Activated naive CD4-positive, alpha-beta T cell treated with anti-CD3 and anti-CD28 coated beads for 36 hours (primary cell): ENCODE measurements around the gene MAN1A1. TPM values are rescaled to one million over a fixed set of nuclear protein-coding genes. Genes with fewer than 3 reads are reported as not detected.
"Not testable (repeated sequence)": the region's sequence is repeated elsewhere in the genome, so short reads cannot be mapped to it uniquely, and the experiment has no call there.

Experiments used
- CTCF ChIA-PET: fragments of 350-600 bp; sonication (Branson Sonifier 250); formaldehyde crosslinking; loops from one replicate; lab custom pipeline; 2021; ENCODE audit warnings: antibody characterized with exemption; lab: Charles Lee
- DNase-seq: peaks from one replicate; pipeline ENCODE4 v3.0.0-alpha.2; 2020
- H3K27ac Mint-ChIP-seq: one replicate; pipeline ENCODE4 v1.8.0; 2021; ENCODE audit warnings: mild to moderate bottlenecking, mixed read lengths
- H3K27me3 Mint-ChIP-seq: one replicate; pipeline ENCODE4 v1.8.0; 2021; ENCODE audit warnings: low read depth, mixed read lengths
- H3K36me3 Mint-ChIP-seq: one replicate; pipeline ENCODE4 v1.8.0; 2021; ENCODE audit warnings: low read depth, mixed read lengths
- H3K4me1 Mint-ChIP-seq: one replicate; pipeline ENCODE4 v1.8.0; 2021; ENCODE audit warnings: low read depth, mixed read lengths
- H3K4me3 Mint-ChIP-seq: one replicate; pipeline ENCODE4 v1.8.0; 2021; ENCODE audit warnings: mild to moderate bottlenecking, moderate library complexity, mixed read lengths
- H3K9me3 Mint-ChIP-seq: one replicate; pipeline ENCODE4 v1.8.0; 2021; ENCODE audit warnings: mixed read lengths
- intact Hi-C: fragments of 100-400 bp; cut with micrococcal nuclease; formaldehyde crosslinking; loops from one replicate; pipeline ENCODE4 v1.15.1; 2023
- total RNA-seq, 2 experiments: library from RNA; stranded (reverse); gene quantifications; one replicate each; pipeline ENCODE4 v1.2.3, GENCODE V29; 2021

Gene MAN1A1
- total RNA-seq, 2 experiments from 2014 or later, result 14.8 to 15.1 TPM

DNA sequence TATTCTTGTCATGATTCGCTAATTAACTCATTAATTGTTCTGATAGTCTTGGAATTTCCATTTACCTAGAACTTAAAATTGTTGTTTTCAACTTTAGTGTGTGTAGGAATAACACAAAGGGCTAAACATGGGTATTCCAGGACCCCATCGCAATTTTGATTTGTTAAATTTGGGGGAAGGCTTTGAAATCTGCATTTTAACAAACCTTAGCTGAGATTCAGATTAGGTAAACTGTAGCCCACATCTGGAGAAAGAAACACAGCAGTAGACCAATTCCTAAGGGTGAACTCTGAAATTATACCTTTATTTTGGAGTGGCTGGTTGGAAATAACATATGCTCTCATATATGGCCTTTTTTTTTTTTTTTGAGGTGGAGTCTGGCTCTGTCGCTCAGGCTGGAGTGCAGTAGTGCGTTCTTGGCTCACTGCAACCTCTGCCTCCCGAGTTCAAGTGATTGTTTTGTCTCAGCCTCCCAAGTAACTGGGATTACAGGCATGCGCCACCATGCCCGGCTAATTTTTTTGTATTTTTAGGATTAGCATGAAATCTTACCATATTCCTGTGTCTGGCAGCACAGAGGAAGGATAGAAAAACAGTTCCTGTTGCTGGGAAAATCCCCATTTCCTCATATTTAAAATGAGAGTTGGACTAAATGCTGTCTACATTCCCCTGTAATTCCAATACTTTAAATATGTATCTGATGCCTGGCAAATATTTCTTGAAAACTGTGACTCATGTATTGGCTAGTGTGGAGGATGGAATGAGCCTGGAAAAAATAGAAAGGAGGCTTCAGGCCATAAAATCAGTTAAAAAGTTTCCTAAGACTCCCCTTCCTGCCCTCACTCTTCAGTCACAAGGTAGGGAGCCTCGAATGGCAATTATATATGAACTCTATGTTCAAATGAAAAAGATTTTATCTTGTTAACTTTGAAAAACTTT lies 174.4 kb downstream of the MAN1A1 start:
- H3K27ac Mint-ChIP-seq, result no peak overlapping the region
- no peak overlapping the region for H3K4me3 Mint-ChIP-seq
- peaks cover 2% of the 10 kb centered on the region for H3K36me3 Mint-ChIP-seq
- H3K4me1 Mint-ChIP-seq, result peaks cover 4% of the 10 kb centered on the region
- CTCF ChIA-PET, result no interaction called here
- intact Hi-C loops, result no loop called here
- DNase-seq, result no peak
- no peaks in the 10 kb centered on the region for H3K9me3 Mint-ChIP-seq
- no peaks in the 10 kb centered on the region for H3K27me3 Mint-ChIP-seq

DNA sequence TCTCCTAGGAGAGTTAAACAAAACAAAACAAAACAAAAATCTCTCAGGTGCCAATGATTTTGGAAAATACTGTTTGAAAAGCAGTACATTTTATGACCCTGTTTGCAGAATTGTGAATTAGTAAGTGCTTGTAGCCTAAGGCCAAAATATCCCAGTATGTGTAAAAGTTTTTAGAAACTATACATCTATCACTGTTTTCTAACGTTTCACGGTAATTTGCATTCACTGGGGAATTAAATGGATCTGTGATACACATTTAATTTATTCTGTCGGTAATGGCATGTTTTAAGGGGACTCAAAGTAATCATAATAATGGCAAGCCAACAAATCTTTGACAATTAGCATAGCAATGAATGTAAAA lies 175.5 kb downstream of the MAN1A1 start:
- H3K9me3 Mint-ChIP-seq, result no peaks in the 10 kb centered on the region
- H3K4me1 Mint-ChIP-seq, result no peaks in the 10 kb centered on the region
- H3K27me3 Mint-ChIP-seq, result no peaks in the 10 kb centered on the region
- H3K27ac Mint-ChIP-seq, result no peak overlapping the region
- no peak overlapping the region for H3K4me3 Mint-ChIP-seq
- no peaks in the 10 kb centered on the region for H3K36me3 Mint-ChIP-seq
- DNase-seq, result no peak
- CTCF ChIA-PET, result interaction anchor here (1.8 kb wide), 1 partner anchor 43 kb away, joined by 5 read pairs; no protein-coding TSS in a partner anchor
- intact Hi-C loops, result no loop called here

DNA sequence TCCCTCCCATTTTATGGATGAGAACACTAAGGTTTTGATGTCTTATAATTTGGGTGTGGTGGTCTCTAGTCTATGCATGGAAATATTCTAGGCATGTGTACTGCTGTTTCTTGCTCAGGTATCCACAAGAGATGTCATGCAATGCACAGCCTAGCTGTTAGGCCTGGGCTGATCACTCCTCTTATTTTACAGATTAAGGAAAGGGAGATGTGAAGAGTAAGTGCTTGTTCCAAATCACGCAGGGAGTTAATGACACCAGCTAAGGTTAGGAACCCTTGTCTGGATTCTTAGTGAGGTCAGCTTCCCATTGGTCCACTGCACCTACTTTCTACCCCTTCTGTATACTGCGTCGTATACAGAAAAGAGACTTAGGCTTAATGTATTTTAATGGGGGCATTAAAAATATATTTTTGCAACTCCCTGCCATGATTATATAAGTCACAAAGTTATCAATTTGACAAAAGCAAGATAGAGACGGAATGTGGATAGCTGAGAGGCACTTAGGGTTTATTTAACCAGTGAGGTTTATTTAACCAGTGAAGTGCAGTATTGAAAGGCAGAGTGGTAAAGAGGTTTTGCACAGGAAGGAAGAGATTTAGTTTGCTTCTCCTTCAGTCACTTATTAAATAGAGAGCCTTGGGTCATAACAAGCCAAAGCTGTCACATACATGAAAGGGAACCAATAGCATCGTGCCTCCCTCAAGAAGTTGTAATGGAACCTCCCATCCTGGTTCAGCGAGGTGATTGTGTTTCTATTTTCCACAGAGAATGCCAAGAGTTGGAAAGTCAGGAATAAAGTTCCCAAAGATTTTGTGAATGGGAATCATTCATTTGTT lies 176.1 kb downstream of the MAN1A1 start:
- CTCF ChIA-PET, result interaction anchor here (1.8 kb wide), 1 partner anchor 42 kb away, joined by 5 read pairs; no protein-coding TSS in a partner anchor
- intact Hi-C loops, result no loop called here
- Mint-ChIP-seq H3K9me3 (no peaks in the 10 kb centered on the region), H3K27ac (no peak overlapping the region), H3K27me3 (no peaks in the 10 kb centered on the region), H3K36me3 (no peaks in the 10 kb centered on the region), H3K4me1 (no peaks in the 10 kb centered on the region), H3K4me3 (no peak overlapping the region)
- DNase-seq, result no peak

DNA sequence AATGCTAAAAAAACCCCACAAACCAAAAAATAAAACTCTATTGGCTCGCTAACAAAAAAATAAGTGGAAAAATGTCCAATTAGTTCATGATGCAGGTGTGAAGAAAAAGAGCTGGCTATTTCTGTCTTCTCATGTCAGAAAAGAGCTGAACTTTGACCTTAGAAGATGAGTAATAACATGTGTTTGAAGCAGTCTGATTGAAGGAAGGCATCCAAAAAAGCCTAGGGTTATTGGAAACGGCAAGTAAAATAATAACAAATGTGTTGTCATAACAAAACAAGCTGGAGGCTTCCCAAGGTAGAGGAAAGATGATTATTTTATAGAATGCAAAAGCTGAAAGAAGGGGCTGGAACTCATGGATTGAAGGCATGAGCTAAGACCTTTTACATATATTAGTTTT lies 176.7 kb downstream of the MAN1A1 start:
- CTCF ChIA-PET, result interaction anchor here (1.8 kb wide), 1 partner anchor 42 kb away, joined by 5 read pairs; no protein-coding TSS in a partner anchor
- DNase-seq, result no peak
- Mint-ChIP-seq H3K27me3 (no peaks in the 10 kb centered on the region), H3K27ac (no peak overlapping the region), H3K4me1 (no peaks in the 10 kb centered on the region), H3K36me3 (no peaks in the 10 kb centered on the region), H3K4me3 (no peak overlapping the region), H3K9me3 (no peaks in the 10 kb centered on the region)
- intact Hi-C loops, result no loop called here

DNA sequence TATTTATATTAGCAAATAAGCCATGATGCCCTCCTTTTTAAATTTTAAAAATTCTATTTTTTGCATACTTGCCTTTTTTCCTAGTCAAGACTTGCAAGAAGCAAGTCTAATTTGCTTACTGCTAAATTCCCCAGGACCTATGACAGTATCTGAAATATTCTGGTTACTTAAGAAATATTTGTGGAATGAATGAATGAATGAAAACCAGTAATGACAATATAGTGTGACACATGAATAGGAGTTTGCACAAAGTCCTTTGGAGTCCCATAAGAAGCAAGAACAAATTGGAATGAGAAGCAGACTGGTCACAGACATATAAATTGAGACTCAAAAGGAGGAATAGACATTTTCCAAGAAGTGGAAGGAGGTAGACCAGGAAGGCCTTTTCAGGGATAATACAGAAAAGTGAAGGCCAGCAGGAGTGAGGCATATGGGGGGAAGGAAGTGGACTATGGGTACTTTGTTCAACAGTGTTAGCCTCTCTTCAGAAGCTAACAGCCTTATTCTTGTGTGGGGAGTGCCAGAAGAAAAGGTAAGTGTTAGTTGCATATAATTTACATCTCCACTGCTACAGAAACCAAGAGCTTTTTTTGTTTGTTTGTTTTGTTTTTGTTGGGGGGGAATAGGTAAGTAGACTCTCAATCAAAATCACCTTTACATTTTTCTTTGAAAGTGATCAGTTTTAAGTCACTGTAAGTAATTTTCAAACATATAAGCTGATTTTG lies 177.5 kb downstream of the MAN1A1 start:
- intact Hi-C loops, result no loop called here
- H3K27ac Mint-ChIP-seq, result no peak overlapping the region
- CTCF ChIA-PET, result interaction anchor here (1.8 kb wide), 1 partner anchor 41 kb away, joined by 5 read pairs; no protein-coding TSS in a partner anchor
- H3K27me3 Mint-ChIP-seq, result no peaks in the 10 kb centered on the region
- no peak for DNase-seq
- no peaks in the 10 kb centered on the region for H3K4me1 Mint-ChIP-seq
- no peaks in the 10 kb centered on the region for H3K36me3 Mint-ChIP-seq
- no peak overlapping the region for H3K4me3 Mint-ChIP-seq
- no peaks in the 10 kb centered on the region for H3K9me3 Mint-ChIP-seq

DNA sequence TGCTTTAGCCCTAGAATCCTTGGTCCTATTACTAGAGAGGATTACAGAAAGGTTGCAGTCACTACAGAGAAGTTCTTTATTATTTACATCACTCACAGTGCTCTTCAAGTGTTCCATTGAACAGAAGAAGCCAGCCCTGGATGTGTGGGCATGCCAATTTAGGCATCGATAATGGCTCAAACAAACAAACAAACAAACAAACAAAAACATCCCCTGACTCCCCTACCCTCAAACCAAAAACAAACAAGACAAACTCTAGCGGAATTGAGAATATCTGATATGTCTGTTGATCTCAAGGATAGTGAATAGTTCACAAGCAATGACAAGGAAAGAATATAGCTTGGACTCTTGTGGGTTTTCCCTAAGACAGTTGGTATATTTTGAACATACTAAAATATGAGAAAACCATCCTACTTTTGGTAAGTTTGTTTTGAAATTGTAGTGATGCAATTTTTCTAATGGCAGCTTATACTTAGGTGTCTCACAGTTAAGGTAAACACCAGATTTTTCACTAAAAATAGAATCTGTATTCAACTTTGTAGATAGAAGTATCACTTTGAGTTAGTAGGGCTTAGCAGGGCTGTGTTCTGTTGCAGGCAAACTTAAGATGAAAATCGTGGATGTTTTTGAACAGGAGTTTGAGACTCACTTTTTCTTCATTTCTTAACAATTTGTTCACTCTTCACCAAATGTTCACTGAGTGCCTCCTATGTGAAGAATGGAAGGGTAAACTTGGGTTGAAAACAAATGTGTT lies 178.3 kb downstream of the MAN1A1 start:
- Mint-ChIP-seq H3K27me3 (peaks cover 2% of the 10 kb centered on the region), H3K36me3 (no peaks in the 10 kb centered on the region), H3K4me1 (no peaks in the 10 kb centered on the region), H3K4me3 (no peak overlapping the region), H3K27ac (no peak overlapping the region), H3K9me3 (no peaks in the 10 kb centered on the region)
- CTCF ChIA-PET, result interaction anchor here (0.7 to 1.1 kb wide), 2 partner anchors 16 to 23 kb away, joined by 3 read pairs; no protein-coding TSS in a partner anchor
- intact Hi-C loops, result no loop called here
- DNase-seq, result no peak

- intact Hi-C loops, result no loop called here
Measured at GRCh38 chr6:119170447-119171087, 179.0 kb downstream of the MAN1A1 start.

GRCh38 chr6:119170103-119170446 lies 179.5 kb downstream of the MAN1A1 start:
- CTCF ChIA-PET, result no interaction called here
- H3K4me1 Mint-ChIP-seq, result no peaks in the 10 kb centered on the region
- H3K4me3 Mint-ChIP-seq, result no peak overlapping the region
- H3K9me3 Mint-ChIP-seq, result no peaks in the 10 kb centered on the region
- peaks cover 3% of the 10 kb centered on the region for H3K27me3 Mint-ChIP-seq
- intact Hi-C loops, result no loop called here
- H3K36me3 Mint-ChIP-seq, result no peaks in the 10 kb centered on the region
- DNase-seq, result no peak
- no peak overlapping the region for H3K27ac Mint-ChIP-seq

More at GRCh38 chr6:119170447-119171087, 179.0 kb downstream of the MAN1A1 start:
- Mint-ChIP-seq H3K27me3 (peaks cover 3% of the 10 kb centered on the region), H3K36me3 (no peaks in the 10 kb centered on the region), H3K4me1 (no peaks in the 10 kb centered on the region), H3K4me3 (no peak overlapping the region), H3K9me3 (no peaks in the 10 kb centered on the region), H3K27ac (no peak overlapping the region)
- CTCF ChIA-PET, result interaction anchor here (0.7 to 1.1 kb wide), 2 partner anchors 16 to 22 kb away, joined by 3 read pairs; no protein-coding TSS in a partner anchor
- DNase-seq, result no peak

GRCh38 chr6:119169355-119169754 lies 180.2 kb downstream of the MAN1A1 start:
- H3K27me3 Mint-ChIP-seq, H3K4me3 Mint-ChIP-seq, DNase-seq, H3K27ac Mint-ChIP-seq, CTCF ChIA-PET, H3K36me3 Mint-ChIP-seq, H3K9me3 Mint-ChIP-seq, H3K4me1 Mint-ChIP-seq, intact Hi-C loops: not testable (repeated sequence)

DNA sequence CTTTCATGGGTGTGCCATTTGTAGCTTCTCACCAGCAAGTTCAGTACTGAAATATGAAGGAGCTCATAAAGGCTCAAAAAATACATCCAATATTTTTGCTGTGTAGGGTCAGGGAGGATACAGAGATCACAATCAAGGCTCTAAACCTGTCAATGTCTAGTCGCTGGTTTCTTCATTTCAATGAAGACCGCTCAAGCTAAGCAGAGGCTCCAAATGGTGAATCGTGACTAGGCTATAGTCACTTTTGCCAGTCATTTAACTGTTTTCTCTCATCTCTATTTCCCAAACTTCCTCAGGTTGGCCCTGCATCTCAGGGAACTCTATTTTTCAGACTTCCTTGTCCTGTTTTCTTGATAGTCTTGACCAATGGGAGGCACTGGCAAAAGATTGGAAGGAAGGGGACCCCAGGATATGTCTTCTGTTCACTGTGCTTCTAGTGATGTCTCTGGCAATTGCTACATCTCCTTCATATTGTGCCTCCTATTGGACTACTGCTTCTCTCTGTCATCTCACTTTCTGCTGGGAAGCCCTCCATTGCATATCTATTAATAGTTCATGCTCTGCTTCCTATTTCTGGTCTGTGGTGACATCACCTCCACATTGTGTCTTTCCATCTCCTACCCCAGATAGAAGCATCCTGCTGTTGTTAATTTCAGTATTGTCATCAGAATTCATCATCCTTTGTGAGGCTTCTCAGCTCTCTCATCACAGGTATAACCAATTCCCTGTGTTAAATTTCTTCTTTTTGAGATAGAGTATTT lies 183.4 kb downstream of the MAN1A1 start:
- no peak for DNase-seq
- no peak overlapping the region for H3K4me3 Mint-ChIP-seq
- no peak overlapping the region for H3K27ac Mint-ChIP-seq
- CTCF ChIA-PET, result interaction anchor here (1.2 to 1.5 kb wide), 3 partner anchors 17 to 37 kb away, joined by 4 to 6 read pairs (median 4); no protein-coding TSS in a partner anchor
- H3K4me1 Mint-ChIP-seq, result no peaks in the 10 kb centered on the region
- no peaks in the 10 kb centered on the region for H3K9me3 Mint-ChIP-seq
- peaks cover 6% of the 10 kb centered on the region for H3K27me3 Mint-ChIP-seq
- intact Hi-C loops, result no loop called here
- H3K36me3 Mint-ChIP-seq, result no peaks in the 10 kb centered on the region
